DOHH2 (cell line): ENCODE results near the gene NPDC1.

ENCODE experiments used
- H3F3A ChIP-seq: fragments of 200-600 bp; sonication (generic), shearing (Covaris generic); 2 replicates; pipeline ENCODE4 v1.6.0; 2016; ENCODE audit warnings: antibody characterized with exemption, mild to moderate bottlenecking; ENCODE audit not compliant: control insufficient read depth, insufficient read depth
- H3K27ac ChIP-seq: fragments of 200-600 bp; sonication (generic); 2 replicates; pipeline ENCODE4 v1.5.1; 2014; ENCODE audit warnings: low read depth, mild to moderate bottlenecking, low read length, moderate library complexity
- H3K27me3 ChIP-seq: fragments of 200-600 bp; sonication (generic); 2 replicates; pipeline ENCODE4 v1.6.1; 2014; ENCODE audit warnings: mild to moderate bottlenecking, low read length, mixed read lengths; ENCODE audit not compliant: control insufficient read depth
- H3K36me3 ChIP-seq: fragments of 200-600 bp; sonication (generic); 2 replicates; pipeline ENCODE4 v1.6.1; 2014; ENCODE audit warnings: mild to moderate bottlenecking, low read length, moderate library complexity, mixed read lengths; ENCODE audit not compliant: control insufficient read depth
- H3K4me1 ChIP-seq: fragments of 200-600 bp; sonication (generic); 2 replicates; pipeline ENCODE4 v1.6.1; 2014; ENCODE audit warnings: mild to moderate bottlenecking, low read length, mixed read lengths; ENCODE audit not compliant: control insufficient read depth
- H3K4me2 ChIP-seq: fragments of 200-600 bp; sonication (generic); 2 replicates; pipeline ENCODE4 v1.6.0; 2014; ENCODE audit warnings: mild to moderate bottlenecking, low read length, moderate library complexity
- H3K4me3 ChIP-seq: fragments of 200-600 bp; sonication (generic); 2 replicates; pipeline ENCODE4 v1.5.1; 2014; ENCODE audit warnings: mild to moderate bottlenecking, low read length, mixed read lengths
- H3K79me2 ChIP-seq: fragments of 200-600 bp; sonication (generic); 2 replicates; pipeline ENCODE4 v1.6.1; 2014; ENCODE audit warnings: mild to moderate bottlenecking, low read length, mixed read lengths; ENCODE audit not compliant: control insufficient read depth
- H3K9me2 ChIP-seq: fragments of 200-600 bp; sonication (generic); replicated peaks from 2 replicates; pipeline ENCODE4 v1.6.1; 2014; ENCODE audit warnings: mild to moderate bottlenecking, low read length, mixed read lengths; ENCODE audit not compliant: control insufficient read depth
- H3K9me3 ChIP-seq: fragments of 200-600 bp; sonication (generic); 2 replicates; pipeline ENCODE4 v1.6.1; 2014; ENCODE audit warnings: antibody characterized with exemption, low read length, mixed read lengths; ENCODE audit not compliant: control insufficient read depth, insufficient read depth
- H4K20me1 ChIP-seq: fragments of 200-600 bp; sonication (generic); 2 replicates; pipeline ENCODE4 v1.6.0; 2014; ENCODE audit warnings: low read depth, mild to moderate bottlenecking, antibody characterized with exemption, low read length, moderate library complexity; ENCODE audit not compliant: control insufficient read depth, insufficient read depth
- CTCF ChIP-seq: fragments of 200-600 bp; sonication (generic); IDR thresholded peaks from one replicate; pipeline ENCODE4 v1.5.1; 2014; ENCODE audit warnings: antibody characterized with exemption, mild to moderate bottlenecking, low read depth, low read length; ENCODE audit not compliant: poor library complexity, severe bottlenecking
- EZH2phosphoT487 ChIP-seq: fragments of 200-600 bp; sonication (generic); IDR thresholded peaks from 2 replicates; pipeline ENCODE4 v1.6.1; 2017; ENCODE audit warnings: borderline replicate concordance, mild to moderate bottlenecking, antibody characterized with exemption, low read length, moderate library complexity, mixed read lengths

The NPDC1 gene

DNA sequence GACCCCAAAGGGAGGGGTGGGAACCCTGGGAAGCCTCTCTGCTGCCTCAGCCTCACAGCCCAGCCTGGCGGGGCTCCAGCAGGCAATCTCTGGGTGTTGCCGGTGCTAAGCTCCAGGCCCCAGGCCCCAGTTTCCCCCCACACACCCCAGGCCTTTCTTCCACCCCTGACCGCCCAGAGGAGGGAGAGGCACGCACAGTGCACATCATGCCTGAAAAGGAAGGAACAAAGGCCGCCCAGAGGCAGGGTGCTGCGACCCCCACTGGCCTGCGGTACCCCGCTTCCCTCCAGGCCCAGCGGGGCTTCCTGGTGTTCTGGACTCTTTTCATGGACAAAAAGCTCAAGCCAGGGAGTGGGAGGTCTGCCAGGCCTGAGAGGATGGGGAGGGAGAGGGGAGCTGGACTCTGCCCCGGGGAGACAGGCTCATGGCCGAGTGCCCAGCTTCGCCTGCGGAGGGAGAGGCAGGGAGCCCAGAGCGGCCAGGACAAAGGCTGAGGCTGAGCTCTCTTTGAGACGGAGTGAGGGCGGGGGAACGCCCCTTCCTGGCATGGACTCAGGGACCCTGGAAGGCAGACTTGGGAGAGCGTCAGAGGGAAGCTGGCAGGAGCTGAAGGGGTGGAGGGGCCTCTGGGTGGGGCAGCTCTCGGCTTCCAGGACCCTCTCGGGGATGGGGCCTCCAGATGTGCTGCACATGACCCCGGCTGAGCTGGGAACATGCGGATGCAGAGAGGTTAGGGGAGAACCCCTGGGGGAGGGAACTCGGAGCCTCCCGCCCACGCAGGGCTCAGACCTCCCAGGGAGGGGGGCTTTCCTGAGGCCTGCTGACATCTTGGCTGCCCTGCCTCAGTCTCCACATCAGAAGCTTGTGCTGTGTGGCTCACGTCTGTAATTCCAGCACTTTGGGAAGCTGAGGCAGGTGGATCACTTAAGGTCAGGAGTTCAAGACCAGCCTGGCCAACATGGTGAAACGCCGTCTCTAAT lies 9.7 kb upstream of the NPDC1 start:
- H3K4me2 ChIP-seq = no peak overlapping the region
- no peaks in the 10 kb centered on the region for H3K79me2 ChIP-seq
- peaks cover 6% of the 10 kb centered on the region; the same call in 1 of the 2 replicates for H3K4me1 ChIP-seq
- H3K4me3 ChIP-seq = no peak overlapping the region
- no peak for TF ChIP-seq EZH2phosphoT487
- no peaks in the 10 kb centered on the region for H3K9me2 ChIP-seq
- H3K36me3 ChIP-seq = no peaks in the 10 kb centered on the region
- no peaks in the 10 kb centered on the region for H4K20me1 ChIP-seq
- H3K27ac ChIP-seq = no peak overlapping the region
- H3K27me3 ChIP-seq = peaks cover 29% of the 10 kb centered on the region
- H3F3A ChIP-seq = peaks cover 3% of the 10 kb centered on the region; the same call in 1 of the 2 replicates
- H3K9me3 ChIP-seq = no peaks in the 10 kb centered on the region

- H3K27me3 ChIP-seq = peaks cover 34% of the 10 kb centered on the region
- no peak overlapping the region for H3K27ac ChIP-seq
- H3K9me2 ChIP-seq = no peaks in the 10 kb centered on the region
- no peaks in the 10 kb centered on the region for H3K79me2 ChIP-seq
- no peaks in the 10 kb centered on the region for H4K20me1 ChIP-seq
- TF ChIP-seq CTCF (no peak), EZH2phosphoT487 (no peak)
- H3F3A ChIP-seq = no peaks in the 10 kb centered on the region
- no peaks in the 10 kb centered on the region for H3K36me3 ChIP-seq
- H3K4me3 ChIP-seq = no peak overlapping the region
- no peak overlapping the region for H3K4me2 ChIP-seq
- peaks cover 3% of the 10 kb centered on the region; the same call in 1 of the 2 replicates for H3K4me1 ChIP-seq
- no peaks in the 10 kb centered on the region for H3K9me3 ChIP-seq
These were observed 9.0 kb upstream of the NPDC1 start for GRCh38 chr9:137054932-137055384.

DNA sequence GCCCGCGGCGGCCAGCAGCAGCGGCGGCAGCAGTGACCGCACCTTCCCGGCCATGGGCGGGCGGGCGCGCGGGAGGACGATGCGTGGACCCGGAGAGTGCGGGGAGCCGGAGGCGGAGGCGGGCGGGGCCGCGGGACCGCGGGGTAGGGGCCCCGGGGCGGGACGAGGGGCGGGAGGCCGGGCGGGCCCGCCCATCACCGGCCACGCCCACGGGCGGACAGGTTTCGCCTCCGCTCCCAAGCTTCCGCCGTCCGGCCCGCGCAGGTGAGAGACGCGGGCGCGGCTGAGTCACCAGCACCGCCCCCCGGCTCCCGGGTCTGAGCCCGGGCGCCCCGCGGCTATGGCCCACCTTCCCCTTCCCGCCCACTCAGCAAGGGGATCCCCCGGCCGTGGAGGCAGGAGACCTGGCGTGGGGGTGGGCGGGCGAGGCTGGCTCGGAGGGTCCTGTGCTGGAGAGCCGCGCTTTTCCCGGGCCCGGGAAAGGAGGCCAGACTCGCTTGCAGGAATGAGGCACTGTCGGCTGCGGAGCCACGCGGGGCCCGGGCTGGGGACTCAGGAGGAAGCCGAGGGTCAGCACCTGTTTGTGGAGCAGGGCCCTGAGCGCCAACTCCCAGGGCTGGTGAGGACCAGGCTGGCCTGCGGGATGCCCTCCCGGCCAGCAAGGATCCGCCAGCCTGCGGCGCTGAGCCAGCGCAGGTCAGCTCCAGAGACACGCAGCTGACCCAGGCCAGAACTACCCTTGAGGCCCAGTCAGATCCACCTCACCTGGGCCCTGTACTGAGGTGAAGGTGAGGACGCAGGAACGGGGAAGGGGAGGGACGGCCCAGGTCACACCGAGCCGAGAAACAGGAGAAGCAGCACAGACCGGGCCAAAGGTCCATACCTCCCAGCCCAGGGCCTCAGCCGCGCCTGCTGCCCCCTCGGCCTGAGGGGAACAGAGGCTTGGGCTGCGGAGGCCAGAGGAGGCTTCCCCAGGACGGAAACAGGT lies 8.3 kb upstream of the NPDC1 start, which contains the start of gene ENTPD2:
Gene ENTPD2 (minus strand): TSS at position 118 of the 988 bp plus-strand sequence. CDS start 64 bp downstream, at position 54.
- Histone ChIP-seq H3K4me1 (peaks cover 3% of the 10 kb centered on the region; the same call in 1 of the 2 replicates), H3F3A (no peaks in the 10 kb centered on the region), H3K4me2 (peak within 1 kb of the TSS; percentile 29), H3K4me3 (peak within 1 kb of the TSS; percentile 5; the same call in 1 of the 2 replicates), H3K9me2 (no peaks in the 10 kb centered on the region), H3K27me3 (peaks cover 38% of the 10 kb centered on the region), H4K20me1 (no peaks in the 10 kb centered on the region; the same call in 1 of the 2 replicates), H3K36me3 (no peaks in the 10 kb centered on the region), H3K79me2 (no peaks in the 10 kb centered on the region), H3K27ac (no peak within 1 kb of the TSS), H3K9me3 (no peaks in the 10 kb centered on the region)
- no peak for TF ChIP-seq EZH2phosphoT487
- no peak for TF ChIP-seq CTCF
